NOMO-1 treated with dmso at 0.1 percent for 144 hours (cell line): ENCODE results near the gene DCLK1.

Experiments used
- DNase-seq: peaks from one replicate; lab custom pipeline; 2025; ENCODE audit not compliant: unreplicated experiment; lab: John Stamatoyannopoulos, UW

The DCLK1 gene

DNA sequence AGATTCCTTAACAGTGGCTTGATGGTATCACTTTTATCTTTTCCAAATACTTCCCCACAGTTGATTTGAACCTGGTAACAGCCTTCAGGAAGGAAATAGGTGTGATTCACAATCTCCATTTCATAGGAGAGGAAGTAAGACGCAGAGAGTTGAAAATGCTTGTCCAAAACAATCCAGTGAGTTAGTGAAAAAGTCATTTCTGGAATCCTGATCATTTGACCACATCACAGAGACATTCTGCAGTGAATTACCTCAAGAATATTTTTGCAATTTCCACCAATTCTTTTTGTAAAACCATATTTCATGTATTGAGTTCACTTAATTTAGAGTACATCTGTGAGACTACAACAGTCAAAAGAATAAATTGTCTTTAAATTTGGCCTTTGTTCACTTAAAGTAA, 292.8 kb downstream of the DCLK1 start:
- DNase-seq = no peak

DNA sequence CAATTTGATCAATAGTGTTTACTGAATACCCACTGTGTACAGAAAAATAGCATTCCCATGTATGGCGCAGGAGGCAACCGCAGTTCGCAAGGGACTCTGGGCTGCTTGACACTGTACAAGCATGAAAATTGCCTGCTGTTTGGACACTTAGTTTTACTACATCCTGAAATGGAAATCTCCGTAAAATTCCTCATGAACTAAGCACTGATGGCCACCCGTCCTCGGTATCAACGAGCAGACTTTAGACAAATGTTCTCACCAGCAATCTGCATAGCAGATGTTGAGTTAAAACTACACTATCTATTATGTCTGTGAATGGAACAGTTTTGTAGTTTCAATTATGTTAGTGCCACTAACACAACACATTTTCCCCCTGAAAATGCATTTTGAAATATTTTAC, 294.7 kb downstream of the DCLK1 start:
- DNase-seq = no peak

DNA sequence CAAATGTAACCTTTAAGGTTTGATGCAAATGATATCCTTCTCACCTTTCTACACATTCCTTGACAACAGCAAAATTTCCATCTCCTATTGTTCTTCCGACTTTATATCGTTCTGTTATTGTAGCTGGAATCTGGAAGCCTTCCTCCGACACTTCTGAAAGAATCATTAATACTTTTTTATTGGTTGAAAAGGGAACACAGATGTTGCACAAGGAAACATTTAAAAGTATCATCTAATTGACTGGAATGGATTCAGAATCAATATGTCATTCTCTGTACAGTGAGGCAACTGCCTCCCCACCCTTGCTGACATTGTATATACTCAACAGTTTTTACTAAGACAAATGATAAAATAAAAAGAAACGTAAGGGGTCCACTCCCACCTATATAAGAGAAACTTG, 295.2 kb downstream of the DCLK1 start:
- DNase-seq = no peak

DNA sequence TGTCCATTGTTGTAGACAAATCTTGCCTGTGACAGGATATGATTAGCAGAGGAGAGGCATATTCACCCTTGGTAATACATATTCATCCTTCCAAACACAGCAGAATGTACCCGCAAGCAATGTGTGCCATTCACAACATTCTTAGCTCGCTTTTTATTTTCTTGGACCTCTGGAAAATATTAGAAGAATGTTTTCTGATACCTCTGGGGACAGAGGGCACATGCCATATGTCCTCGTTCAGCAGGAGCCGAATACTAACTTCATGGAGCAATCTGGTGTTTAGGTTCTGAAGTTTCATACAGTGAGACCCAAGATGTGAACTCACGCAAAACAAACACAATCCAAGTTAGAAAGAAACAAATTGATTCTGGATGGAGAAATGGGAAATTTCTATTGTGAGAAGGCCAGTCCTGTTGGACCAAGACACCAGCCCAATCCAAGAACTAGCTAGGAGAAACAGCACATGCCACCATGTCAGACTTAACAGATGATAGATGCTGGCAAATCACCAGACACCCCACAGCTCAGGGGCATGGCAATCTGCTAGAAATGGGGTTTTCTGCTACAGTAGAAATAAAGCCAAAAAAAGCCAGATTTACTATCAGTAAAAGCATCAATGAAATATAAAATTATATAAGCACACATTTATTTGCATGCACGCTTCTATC, 297.4 kb downstream of the DCLK1 start:
- no peak for DNase-seq

GRCh38 chr13:35833031-35833430, 298.2 kb downstream of the DCLK1 start:
- no peak for DNase-seq

DNA sequence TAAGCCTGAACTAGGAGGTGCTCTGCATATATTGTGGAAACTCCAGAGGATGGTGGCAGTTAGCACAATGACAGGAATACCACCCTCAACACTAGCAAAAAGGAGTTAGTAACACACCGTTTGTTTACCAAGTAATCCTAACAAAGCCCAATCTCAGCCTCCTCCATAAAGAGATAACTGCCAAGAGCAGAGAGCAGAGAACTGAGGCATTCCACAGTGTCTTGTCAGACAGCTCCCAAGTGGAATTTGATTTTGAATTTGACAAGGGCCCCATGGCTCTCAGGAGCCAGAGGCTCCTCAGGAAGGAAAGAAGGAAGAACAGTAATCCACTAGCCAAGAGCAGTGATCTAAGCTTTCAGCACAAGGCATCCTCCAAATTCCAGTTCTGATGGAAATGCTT, 298.6 kb downstream of the DCLK1 start:
- DNase-seq = no peak

GRCh38 chr13:35830850-35831450, 300.2 kb downstream of the DCLK1 start:
- no peak for DNase-seq

DNA sequence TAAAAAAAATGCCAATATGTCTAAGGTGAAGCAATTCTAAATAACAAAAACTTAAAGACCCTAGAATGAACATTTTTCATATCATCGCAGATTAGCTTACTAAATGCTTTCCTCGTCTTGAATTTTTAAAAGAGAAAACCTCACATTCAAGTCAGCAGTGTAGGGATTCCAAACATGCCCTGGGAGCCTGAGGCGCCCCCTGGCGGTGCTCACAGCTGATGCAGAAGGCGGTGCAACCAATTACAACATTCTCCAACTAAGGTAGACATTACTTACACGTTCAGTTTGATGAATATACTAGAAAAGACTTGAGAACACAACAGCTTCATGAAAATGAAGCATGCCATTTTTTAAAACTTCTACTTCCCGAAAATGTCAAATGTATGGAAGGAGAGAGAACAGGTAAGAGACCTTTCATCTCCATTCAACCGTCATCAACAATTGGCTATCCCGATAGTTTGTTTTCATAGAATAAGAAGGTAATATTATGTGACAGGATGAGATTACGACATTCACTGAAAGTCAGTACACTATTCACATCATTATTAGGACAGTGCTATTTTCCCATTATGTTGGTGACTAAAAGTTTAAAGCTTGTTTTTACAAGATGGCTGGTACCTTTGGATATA, 304.4 kb downstream of the DCLK1 start:
- DNase-seq = no peak

GRCh38 chr13:35824825-35825224, 306.4 kb downstream of the DCLK1 start:
- no peak for DNase-seq

- no peak for DNase-seq
Measured at GRCh38 chr13:35824395-35824794, 306.8 kb downstream of the DCLK1 start.

GRCh38 chr13:35822666-35823065, 308.5 kb downstream of the DCLK1 start:
- DNase-seq = no peak

- DNase-seq = no peak
Measured at GRCh38 chr13:35818633-35819067, 312.5 kb downstream of the DCLK1 start.

DNA sequence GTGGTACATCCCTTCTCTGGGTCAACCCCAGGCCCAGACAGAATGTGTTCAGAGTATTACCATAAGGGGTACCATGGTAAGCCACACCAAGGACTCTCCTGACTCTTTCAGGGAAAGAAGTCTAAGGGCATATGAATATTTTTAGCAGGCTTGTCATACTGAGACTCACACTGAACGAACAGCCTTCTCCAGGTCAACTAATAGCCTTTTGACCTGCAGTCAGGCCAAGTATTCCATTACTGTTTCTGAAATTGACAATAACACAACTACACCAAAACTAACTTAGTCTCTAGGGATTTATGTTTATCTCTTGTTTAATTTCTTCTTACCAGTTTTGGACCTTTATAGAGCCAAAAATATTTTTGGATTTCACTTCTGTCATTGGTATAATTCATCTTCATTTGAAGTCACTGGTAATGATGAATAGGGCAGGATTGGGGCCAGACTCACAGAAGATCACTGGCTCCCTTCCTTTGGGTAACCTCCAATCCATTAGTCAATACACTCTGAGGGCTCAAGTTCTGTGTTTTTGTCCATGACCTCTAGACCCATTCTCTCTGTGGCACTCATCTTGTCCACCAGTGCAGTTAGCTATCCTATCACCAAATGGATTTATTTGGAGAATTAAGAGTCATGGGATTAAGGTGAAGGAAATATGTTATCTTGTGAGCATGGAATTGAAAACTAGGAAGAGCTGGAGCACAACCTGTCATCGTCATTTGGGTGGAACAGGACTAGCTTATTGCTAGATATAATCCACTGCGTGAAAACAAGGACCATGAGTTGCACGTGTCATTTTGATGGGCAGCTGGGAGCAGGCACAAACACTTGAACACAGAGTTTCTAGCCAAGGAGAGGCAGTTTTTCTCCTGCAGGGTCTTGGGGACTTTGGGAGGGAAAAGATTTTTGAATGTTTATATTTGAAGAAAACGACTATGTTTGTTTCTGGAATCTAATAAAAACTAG, 313.3 kb downstream of the DCLK1 start:
- no peak for DNase-seq

GRCh38 chr13:35814605-35815011, 316.6 kb downstream of the DCLK1 start:
- DNase-seq = no peak

GRCh38 chr13:35812736-35813135, 318.4 kb downstream of the DCLK1 start:
- no peak for DNase-seq

DNA sequence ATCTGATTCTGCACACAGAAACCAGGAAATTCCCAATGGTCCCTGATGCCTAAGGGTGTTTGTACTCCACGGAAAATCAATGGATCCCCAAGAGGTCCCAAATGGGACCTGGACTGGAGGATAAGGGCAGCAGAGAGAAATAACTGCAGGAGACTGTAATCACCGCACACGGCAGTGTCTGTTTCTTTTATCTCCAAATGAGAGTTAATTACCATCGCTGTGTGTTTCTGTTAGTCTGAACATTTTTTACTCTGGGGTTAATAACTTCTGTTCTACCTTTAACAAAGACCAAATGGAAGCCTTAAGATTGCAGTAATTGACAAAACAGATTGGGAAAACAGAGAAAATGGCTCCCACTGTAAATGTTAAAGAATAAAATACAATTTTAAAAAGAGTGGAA, 320.9 kb downstream of the DCLK1 start:
- DNase-seq = no peak

DNA sequence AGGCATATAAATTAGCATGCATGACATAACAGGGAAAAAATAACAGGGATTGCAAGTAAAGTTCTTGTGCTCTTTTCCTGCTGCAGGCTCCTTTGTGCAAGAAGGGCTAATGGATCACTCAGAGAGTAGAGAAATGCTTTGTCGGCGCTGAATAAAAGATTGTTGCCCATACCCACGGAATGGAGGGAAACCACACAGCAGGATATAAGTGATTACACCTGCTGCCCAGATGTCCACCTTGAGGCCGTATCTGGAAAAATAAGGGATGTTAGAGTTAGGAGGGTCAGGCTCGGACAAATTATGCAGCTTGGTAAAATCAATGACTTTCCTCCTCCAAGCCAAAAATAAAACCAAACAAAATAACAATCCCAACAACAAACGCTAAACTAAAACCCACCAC, 322.3 kb downstream of the DCLK1 start:
- no peak for DNase-seq

DNA sequence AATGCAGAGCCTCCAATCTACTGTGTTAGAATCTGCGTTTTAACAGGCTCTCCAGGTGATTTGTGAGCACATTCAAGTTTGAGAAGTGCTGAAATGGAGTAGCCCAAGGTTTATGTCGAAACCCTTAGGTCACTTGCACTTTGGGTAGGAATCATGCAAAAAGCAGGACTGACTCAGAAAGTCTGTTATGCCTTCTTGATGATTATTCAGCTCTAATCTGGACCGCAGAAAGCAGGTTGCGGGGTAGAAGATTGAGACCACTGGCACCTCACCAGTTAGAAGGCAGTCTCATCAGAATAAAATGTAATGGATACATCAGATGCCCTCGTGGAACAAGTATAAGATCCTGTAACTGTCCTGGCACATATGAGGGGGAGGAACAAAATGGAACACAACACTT, 326.3 kb downstream of the DCLK1 start:
- DNase-seq = no peak

DNA sequence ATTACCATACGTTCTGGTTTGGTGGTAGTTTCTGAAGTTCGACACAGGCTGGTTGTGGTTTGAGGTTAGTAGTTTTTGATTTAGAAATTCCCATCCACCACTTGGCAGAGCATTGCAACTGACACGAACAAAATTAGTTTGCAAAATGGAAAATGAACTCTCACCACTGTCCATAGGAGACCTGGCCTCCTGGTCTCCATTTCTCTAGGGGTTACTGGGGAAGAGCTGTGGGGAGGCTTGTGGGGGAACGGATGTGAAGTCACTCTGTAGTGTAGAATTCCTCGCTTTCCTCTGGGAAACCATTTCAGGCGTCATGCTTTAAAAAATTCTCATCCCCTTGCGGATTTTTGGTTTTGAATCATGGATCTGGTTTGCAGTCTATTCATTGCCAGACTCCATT, 333.2 kb downstream of the DCLK1 start:
- DNase-seq = no peak

DNA sequence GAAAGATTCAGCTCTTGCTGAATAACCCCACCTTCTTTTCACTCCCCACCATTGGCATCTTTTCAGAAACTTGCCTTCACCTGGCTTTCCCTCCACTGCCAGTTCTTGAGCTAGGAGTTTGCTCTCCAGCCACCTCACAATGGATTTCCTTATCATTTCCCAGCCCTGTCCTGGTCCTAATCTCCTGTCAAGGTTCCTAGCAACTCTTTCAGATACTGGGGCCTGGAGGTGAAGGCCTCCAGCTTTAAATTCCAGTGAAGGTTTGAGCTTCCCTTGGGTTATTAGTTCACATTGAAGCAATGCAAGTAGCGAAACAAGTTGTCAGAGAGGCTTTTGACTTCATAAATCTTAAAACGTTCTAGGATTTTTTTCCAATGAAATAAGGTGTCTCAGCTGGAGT, 333.9 kb downstream of the DCLK1 start:
- DNase-seq = no peak

GRCh38 chr13:35796623-35797022, 334.6 kb downstream of the DCLK1 start:
- no peak for DNase-seq
